Endodermal cell (in vitro differentiated cells): ENCODE data around the gene RAB3A. TPM values are rescaled to one million over a fixed set of nuclear protein-coding genes. Genes with fewer than 3 reads are reported as not detected.

Experiments used
- DNase-seq: peaks from one replicate; pipeline ENCODE4 v3.0.0-alpha.2; 2017
- H3K27ac ChIP-seq: 2 replicates; pipeline ENCODE4 v1.5.1; 2013; ENCODE audit warnings: mild to moderate bottlenecking, low read depth, low read length, moderate library complexity
- H3K27me3 ChIP-seq: 2 replicates; pipeline ENCODE4 v1.6.1; 2013; ENCODE audit warnings: mild to moderate bottlenecking, low read length, moderate library complexity; ENCODE audit not compliant: insufficient read depth, control insufficient read depth, poor library complexity, severe bottlenecking
- H3K36me3 ChIP-seq: 2 replicates; pipeline ENCODE4 v1.7.0; 2013; ENCODE audit warnings: mild to moderate bottlenecking, low read length, moderate library complexity; ENCODE audit not compliant: control insufficient read depth, insufficient read depth
- H3K4me1 ChIP-seq: one replicate; pipeline ENCODE4 v1.7.0; 2013; ENCODE audit warnings: low read length; ENCODE audit not compliant: control insufficient read depth, insufficient read depth
- H3K4me3 ChIP-seq: 2 replicates; pipeline ENCODE4 v1.5.1; 2013; ENCODE audit warnings: mild to moderate bottlenecking, low read length, moderate library complexity
- H3K9ac ChIP-seq: 2 replicates; pipeline ENCODE4 v1.6.1; 2013; ENCODE audit warnings: mild to moderate bottlenecking, low read length, moderate library complexity; ENCODE audit not compliant: poor library complexity, severe bottlenecking; ENCODE audit errors: extremely low read depth
- H3K9me3 ChIP-seq: 2 replicates; pipeline ENCODE4 v1.6.1; 2013; ENCODE audit warnings: mild to moderate bottlenecking, low read length, moderate library complexity; ENCODE audit not compliant: control insufficient read depth
- H3K27ac Mint-ChIP-seq: 2 replicates; pipeline ENCODE4 v1.8.0; 2020; ENCODE audit warnings: mixed read lengths
- H3K27me3 Mint-ChIP-seq: 2 replicates; pipeline ENCODE4 v1.8.0; 2021; ENCODE audit warnings: mild to moderate bottlenecking, mixed read lengths; ENCODE audit not compliant: insufficient read depth
- H3K36me3 Mint-ChIP-seq: 2 replicates; pipeline ENCODE4 v1.8.0; 2020; ENCODE audit warnings: low read depth, mixed read lengths
- H3K4me1 Mint-ChIP-seq: 2 replicates; pipeline ENCODE4 v1.8.0; 2020; ENCODE audit warnings: mixed read lengths
- H3K4me3 Mint-ChIP-seq: 2 replicates; pipeline ENCODE4 v1.8.0; 2020; ENCODE audit warnings: mild to moderate bottlenecking, moderate library complexity, mixed read lengths
- H3K9me3 Mint-ChIP-seq: 2 replicates; pipeline ENCODE4 v1.8.0; 2020; ENCODE audit warnings: mild to moderate bottlenecking, mixed read lengths
- WGBS, 2 experiments: methylation state at CpG; one replicate each; pipeline versions ENCODE4 v1.1.5 to v1.1.7; 2013; ENCODE audit warnings: missing lambda C conversion rate in 2 of 2, mixed read lengths in 1 of 2; ENCODE audit not compliant: insufficient coverage in 1 of 2, insufficient read length in 1 of 2; 5-methylcytosine and 5-hydroxymethylcytosine counted together
- total RNA-seq, 2 donors: library from RNA; stranded (reverse); fragmentation: NEBNext Ultra II Directional in 1 of 2; extraction: Animal tissue kit (Norgen Biotek cat#: 25700) in 1 of 2; gene quantifications; 2 replicates in 1 of 2; 3 replicates in 1 of 2; pipeline ENCODE4 v1.2.1, GENCODE V29; 2021
- TF ChIP-seq, protein P1 (sequence below): fragments of 200-600 bp; sonication (generic); conservative IDR thresholded peaks from 2 replicates; pipeline ENCODE4 v1.5.0; 2021; ENCODE audit warnings: antibody characterized with exemption, mild to moderate bottlenecking

The RAB3A gene
- total RNA-seq, 2 donors from 2014 or later = 3.6 to 3.9 TPM

DNA sequence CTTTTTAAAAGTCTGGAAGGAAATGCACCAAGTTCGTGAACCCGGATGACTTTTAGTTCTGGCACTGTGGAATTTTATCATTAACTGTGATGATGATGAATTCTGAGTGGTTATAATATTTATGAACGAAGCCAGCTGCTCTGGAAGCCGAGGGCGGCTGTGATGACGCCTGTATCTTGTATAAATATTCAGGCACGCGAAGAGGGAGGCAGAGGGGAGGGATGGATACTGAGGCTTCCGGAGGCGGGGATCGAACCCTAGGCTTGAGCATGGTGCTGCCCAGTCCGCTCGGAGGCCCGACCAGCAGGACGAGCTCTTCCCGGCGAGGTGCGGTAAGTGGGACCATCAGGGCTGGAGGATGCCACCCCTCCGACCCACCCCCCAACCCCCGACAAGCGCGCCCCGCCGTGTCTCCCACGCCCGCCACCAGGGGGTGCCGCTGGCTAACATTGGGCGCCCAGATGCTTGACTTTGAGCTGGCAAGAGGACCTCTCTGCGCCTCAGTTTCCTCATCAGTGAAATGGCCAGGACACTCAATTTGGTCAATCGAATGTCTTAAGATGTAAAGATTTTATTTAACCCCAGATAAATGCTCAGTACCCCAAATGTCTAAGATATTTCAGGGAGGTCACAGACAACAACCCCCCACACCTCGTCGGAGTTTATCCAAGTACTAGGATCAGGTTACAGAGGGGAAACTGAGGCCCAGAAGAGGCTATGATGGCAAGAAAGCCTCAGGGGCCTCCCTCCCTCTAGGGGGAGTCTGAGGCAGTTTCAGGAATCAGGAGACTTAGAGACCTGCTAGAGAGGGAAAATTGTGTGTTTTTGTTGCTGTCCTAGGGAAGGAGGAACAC is 4.5 kb upstream of the RAB3A start:
- no peaks in the 10 kb centered on the region for H3K36me3 ChIP-seq
- no peak overlapping the region for H3K9ac ChIP-seq
- H3K9me3 ChIP-seq = no peaks in the 10 kb centered on the region
- H3K4me3 ChIP-seq = no peak overlapping the region
- H3K27me3 ChIP-seq = peaks cover under 1% of the 10 kb centered on the region
- no peaks in the 10 kb centered on the region for H3K9me3 Mint-ChIP-seq
- peak; percentile 87 for DNase-seq
- TF ChIP-seq, protein P1, sequence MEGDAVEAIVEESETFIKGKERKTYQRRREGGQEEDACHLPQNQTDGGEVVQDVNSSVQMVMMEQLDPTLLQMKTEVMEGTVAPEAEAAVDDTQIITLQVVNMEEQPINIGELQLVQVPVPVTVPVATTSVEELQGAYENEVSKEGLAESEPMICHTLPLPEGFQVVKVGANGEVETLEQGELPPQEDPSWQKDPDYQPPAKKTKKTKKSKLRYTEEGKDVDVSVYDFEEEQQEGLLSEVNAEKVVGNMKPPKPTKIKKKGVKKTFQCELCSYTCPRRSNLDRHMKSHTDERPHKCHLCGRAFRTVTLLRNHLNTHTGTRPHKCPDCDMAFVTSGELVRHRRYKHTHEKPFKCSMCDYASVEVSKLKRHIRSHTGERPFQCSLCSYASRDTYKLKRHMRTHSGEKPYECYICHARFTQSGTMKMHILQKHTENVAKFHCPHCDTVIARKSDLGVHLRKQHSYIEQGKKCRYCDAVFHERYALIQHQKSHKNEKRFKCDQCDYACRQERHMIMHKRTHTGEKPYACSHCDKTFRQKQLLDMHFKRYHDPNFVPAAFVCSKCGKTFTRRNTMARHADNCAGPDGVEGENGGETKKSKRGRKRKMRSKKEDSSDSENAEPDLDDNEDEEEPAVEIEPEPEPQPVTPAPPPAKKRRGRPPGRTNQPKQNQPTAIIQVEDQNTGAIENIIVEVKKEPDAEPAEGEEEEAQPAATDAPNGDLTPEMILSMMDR = peak; percentile 80
- no peak overlapping the region for H3K4me3 Mint-ChIP-seq
- peaks cover 3% of the 10 kb centered on the region for H3K4me1 Mint-ChIP-seq
- H3K27me3 Mint-ChIP-seq = peaks cover 5% of the 10 kb centered on the region
- H3K27ac Mint-ChIP-seq = no peak overlapping the region
- 47 to 71% methylated on average over 17 to 32 of the region's 32 CpGs for WGBS, 2 experiments
- H3K4me1 ChIP-seq = no peaks in the 10 kb centered on the region
- H3K27ac ChIP-seq = no peak overlapping the region
- no peaks in the 10 kb centered on the region for H3K36me3 Mint-ChIP-seq

DNA sequence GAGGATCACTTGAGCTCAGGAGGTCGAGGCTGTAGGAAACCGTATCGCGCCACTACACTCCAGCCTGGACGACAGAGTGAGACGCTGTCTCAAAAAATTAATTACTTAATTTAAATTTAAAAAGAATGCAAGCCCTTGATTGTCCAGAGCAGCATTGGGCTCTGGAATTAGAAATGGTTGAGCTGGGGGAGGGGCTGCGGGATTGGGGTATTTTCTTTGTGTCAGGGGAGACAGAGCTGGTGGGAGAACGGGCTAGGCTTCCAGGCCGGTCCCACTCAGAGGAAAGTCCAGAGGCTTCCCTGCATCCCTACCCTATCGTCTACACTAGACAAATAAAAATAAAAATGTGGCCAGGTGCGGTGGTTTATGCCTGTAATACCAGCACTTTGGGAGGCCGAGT is 2.2 kb upstream of the RAB3A start:
- Mint-ChIP-seq H3K36me3 (peaks cover 3% of the 10 kb centered on the region), H3K4me3 (peak overlapping the region; percentile 78), H3K27ac (peak overlapping the region; percentile 91), H3K27me3 (peaks cover 15% of the 10 kb centered on the region), H3K4me1 (peaks cover 6% of the 10 kb centered on the region), H3K9me3 (no peaks in the 10 kb centered on the region)
- WGBS, 2 experiments = 86 to 100% methylated on average over 2 to 12 of the region's 12 CpGs
- H3K9me3 ChIP-seq = no peaks in the 10 kb centered on the region
- no peak overlapping the region for H3K27ac ChIP-seq
- no peak for DNase-seq
- H3K36me3 ChIP-seq = no peaks in the 10 kb centered on the region
- no peak overlapping the region for H3K9ac ChIP-seq
- TF ChIP-seq, protein P1 = no peak
- peaks cover 5% of the 10 kb centered on the region for H3K27me3 ChIP-seq
- H3K4me1 ChIP-seq = no peaks in the 10 kb centered on the region
- H3K4me3 ChIP-seq = peak overlapping the region; percentile 87

DNA sequence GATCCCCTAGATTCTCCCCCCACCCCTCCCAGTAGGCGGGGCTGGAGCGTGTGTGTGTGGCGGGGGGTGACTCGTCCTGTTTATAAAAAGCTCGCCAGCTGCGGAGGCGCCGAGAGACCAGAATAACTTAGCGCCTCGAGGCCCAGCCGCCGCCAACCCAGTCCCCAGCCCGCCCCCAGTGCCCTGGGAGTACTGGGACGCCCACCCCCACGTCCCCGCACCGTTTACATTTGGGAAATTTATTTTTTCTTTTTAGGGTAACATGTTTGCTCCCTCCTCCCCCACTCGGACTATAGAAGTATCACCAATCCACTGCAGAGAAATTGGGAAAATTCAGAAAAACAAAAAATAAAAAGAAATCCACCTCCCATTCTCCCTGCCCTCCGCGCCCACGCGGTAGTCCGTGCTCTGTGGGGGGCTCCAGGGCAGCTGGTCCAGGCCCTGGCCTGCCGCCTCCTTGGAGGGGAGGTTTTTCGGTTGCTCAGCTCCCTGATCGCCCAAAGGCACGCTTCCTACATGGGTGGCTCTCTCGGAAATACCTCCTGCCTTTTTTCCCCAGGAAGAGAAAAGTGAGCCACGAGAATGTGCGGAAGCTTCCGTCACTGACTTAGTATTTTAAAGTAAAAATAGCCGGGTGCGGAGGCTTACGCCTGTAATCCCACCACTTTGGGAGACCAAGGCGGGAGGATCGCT is 1.5 kb upstream of the RAB3A start:
- peak overlapping the region; percentile 78 for H3K4me3 Mint-ChIP-seq
- peak overlapping the region; percentile 87 for H3K4me3 ChIP-seq
- peak; percentile 85 for DNase-seq
- TF ChIP-seq, protein P1 = no peak
- peaks cover 3% of the 10 kb centered on the region for H3K36me3 Mint-ChIP-seq
- peak overlapping the region; percentile 77 for H3K9ac ChIP-seq
- no peaks in the 10 kb centered on the region for H3K9me3 Mint-ChIP-seq
- H3K4me1 Mint-ChIP-seq = peaks cover 6% of the 10 kb centered on the region
- no peaks in the 10 kb centered on the region for H3K36me3 ChIP-seq
- peak overlapping the region; percentile 91 for H3K27ac Mint-ChIP-seq
- H3K27me3 ChIP-seq = peaks cover 5% of the 10 kb centered on the region
- peaks cover 15% of the 10 kb centered on the region for H3K27me3 Mint-ChIP-seq
- H3K9me3 ChIP-seq = no peaks in the 10 kb centered on the region
- H3K27ac ChIP-seq = peak overlapping the region; percentile 86
- no peaks in the 10 kb centered on the region for H3K4me1 ChIP-seq
- 19 to 23% methylated on average over 19 to 34 of the region's 36 CpGs for WGBS, 2 experiments
